ENCODE data around the gene MARCHF10.

DNA sequence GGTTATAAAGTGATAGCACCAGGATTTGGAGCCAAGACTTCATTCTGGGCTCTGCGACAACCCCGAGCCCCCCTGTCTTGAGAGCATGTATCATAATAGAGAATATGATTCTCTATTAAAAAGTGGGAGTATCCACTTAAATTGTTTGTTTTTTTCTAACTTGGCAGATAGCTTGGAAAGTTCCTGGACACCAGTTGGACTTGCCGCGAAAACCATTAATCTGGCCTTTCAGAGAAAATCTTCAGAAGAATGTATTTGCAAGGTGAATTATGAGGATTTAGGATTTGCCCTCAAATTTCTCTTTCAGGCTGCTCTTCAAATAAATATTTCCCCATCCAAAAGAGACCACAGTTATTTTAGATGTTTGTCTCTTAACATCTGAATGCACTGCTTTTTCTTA is 53.5 kb downstream of the MARCHF10 start:
- no peak for TF ChIP-seq POLR2AphosphoS5 (IDR thresholded peaks at IDR 0.05; ENCODE audit: low read depth, low read length)
- TF ChIP-seq POLR2A (IDR thresholded peaks at IDR 0.05; ENCODE audit: low read depth, low read length): no peak
- TF ChIP-seq TAF1 (IDR thresholded peaks at IDR 0.05; ENCODE audit: low read depth, low read length): no peak
- TF ChIP-seq SPI1 (IDR thresholded peaks at IDR 0.05; ENCODE audit: low read depth, low read length): no peak

Measured in GM12891 (cell line).